ENCODE data around the gene YARS1.
A peak's percentile ranks its signal among the peaks of the same experiment; 100 is the strongest.
"Not testable (repeated sequence)": the region's sequence is repeated elsewhere in the genome, so short reads cannot be mapped to it uniquely, and the experiment has no call there.

The YARS1 gene

GRCh38 chr1:32817815-32818786, 943 bp upstream of the YARS1 start:
- no peak for DNase-seq (ENCODE audit: low read depth in 3 of 3)

DNA sequence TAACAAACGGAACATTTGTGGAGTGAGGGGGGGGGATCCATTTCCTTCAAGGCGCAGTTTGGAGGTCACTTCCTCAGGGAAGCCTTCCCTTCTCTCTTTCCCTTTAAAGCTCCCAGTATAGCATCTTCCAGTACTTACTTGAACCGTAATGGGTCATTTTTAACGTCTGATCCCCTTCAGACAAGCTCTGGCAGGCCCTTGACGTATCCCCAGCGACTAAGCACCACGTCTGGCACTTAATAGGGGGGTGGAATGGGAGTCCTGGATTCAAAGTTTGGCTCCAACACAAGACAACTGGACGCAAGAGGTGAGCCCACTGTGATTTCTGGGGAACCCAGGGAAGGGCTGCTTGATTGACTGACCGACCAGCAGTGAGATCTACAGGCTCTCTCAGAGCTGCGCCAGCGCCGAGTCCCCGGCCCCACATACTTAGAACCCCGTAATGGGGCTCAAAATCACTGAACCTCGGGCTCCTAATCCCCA, 441 bp downstream of the YARS1 start:
- DNase-seq (ENCODE audit: low read depth in 3 of 3) = no peak

DNA sequence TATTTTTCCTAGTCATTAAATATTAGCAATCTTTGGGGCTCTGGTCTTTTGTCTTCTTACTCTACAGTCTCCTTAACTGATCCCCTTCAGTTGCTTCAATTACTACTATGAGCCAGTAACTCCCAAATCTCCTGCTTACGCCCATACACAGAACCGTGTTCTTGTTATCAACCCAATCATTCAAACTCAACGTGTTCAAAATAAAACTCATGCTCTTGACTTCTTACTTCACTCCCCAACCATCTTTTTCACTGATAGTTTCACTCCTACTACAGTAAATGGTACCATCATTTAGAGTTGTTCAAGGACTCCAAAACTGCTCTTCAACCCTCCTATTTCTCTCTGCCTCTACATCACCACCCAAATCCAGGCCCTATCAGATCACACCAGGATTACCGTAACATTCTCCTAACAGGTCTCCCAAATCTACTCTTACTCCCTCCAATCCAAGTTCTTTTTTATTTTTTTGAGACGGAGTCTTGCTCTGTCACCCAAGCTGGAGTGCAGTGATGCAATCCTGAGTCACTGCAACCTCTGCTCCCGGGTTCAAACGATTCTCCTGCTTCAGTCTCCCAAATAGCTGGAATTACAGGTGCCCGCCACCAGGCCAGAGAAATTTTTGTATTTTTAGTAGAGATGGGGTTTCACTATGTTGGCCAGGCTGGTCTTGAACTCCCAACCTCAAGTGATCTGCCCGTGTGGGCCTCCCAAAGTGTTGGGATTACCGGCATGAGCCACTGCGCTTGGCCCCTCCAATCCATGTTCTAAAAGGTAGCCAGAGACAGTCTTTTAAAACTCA, 3.0 kb downstream of the YARS1 start:
- DNase-seq (ENCODE audit: low read depth in 3 of 3) = no peak

DNA sequence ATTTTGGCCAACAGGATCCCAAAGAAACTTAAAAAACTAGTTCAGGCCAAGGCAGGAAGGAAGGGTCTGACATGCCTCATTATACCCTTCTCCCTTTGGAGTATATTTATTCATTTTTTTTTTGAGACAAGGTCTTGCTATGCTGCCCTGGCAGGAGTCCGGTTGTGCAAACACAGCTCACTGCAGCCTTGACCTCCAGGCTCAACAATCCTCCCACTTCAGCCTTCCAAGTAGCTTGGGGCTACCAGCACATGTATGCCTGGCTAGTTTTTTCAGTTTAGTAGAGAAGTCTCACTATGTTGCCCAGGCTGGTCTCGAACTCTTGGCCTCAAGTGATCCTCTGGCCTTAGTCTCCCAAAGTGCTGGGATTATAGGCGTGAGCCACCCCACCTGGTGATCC, 5.2 kb downstream of the YARS1 start:
- DNase-seq (ENCODE audit: low read depth in 3 of 3) = no peak

DNA sequence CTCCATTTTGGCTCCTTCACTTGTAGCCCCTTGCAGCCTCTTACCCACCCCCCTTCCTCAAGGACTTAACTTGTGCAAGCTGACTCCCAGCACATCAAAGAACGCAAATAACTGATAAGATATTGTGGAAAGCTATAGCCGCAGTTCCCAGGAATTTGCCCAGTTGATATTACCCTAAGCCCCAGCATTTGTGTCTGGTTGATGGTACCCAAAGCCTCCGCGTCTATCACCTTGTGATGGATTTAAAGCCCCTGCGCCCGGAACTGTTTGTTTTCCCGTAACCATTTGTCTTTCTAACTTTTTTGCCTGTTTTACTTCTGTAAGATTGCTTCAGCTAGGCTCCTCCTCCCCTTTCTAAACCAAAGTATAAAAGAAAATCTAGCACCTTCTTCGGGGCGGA, 5.9 kb downstream of the YARS1 start:
- no peak for DNase-seq (ENCODE audit: low read depth in 3 of 3)

DNA sequence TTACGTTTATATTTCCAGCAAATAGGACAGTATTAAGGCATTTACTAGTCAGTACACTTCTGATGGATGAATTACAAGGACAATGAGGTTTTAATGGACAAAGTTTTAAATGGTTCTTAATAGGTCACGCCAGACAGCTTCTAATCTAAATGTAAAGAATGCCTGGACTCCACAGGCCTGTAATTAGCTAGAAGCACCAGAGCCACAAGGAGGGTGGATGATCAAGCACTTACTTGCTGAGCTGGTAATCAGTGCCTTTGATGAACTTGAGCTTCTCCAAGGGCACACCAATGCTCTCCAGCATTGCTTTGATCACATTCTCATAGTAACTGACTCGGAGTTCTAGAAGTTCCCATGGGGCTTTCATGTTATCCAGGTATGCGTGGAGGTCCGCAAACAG, 6.8 kb downstream of the YARS1 start:
- no peak for DNase-seq (ENCODE audit: low read depth in 3 of 3)

DNA sequence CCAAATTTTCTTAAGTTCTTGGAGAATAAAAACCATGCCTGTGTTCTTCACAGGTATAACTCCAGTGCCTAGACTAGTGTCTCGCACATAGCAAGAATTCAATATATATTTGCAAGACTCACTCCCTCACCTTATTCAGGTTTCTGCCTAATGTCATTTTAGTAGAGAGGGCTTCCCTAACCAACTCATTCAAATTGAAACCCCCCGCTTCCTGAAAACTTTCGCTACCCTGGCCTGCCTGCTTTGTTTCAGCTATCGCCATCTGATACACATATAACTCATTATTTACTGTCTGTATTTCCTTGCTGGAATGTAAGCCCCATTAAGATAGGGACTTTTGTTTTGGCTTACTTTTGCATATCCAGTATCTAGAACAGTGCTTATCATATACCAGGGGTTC, 8.6 kb downstream of the YARS1 start:
- no peak for DNase-seq (ENCODE audit: low read depth in 3 of 3)

- no peak for DNase-seq (ENCODE audit: low read depth in 3 of 3)
Measured at GRCh38 chr1:32806910-32807523, 10.1 kb downstream of the YARS1 start.

- DNase-seq (ENCODE audit: low read depth in 3 of 3) = no peak
Measured at GRCh38 chr1:32806290-32806689, 10.9 kb downstream of the YARS1 start.

DNA sequence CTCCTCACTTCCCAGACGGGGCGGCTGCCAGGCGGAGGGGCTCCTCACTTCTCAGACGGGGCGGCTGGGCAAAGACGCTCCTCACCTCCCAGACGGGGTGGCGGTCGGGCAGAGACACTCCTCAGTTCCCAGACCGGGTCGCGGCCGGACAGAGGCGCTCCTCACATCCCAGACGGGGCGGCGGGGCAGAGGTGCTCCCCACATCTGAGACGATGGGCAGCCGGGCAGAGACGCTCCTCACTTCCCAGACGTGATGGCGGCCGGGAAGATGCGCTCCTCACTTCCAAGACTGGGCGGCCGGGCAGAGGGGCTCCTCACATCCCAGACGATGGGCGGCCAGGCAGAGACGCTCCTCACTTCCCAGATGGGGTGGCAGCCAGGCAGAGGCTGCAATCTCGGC, 12.7 kb downstream of the YARS1 start:
- DNase-seq (ENCODE audit: low read depth in 3 of 3) = not testable (repeated sequence)

GRCh38 chr1:32801096-32801715, 16.0 kb downstream of the YARS1 start:
- peak in 1 of 3 donors; percentile 22 for DNase-seq (ENCODE audit: low read depth in 3 of 3)

- no peak for DNase-seq (ENCODE audit: low read depth in 3 of 3)
Measured at GRCh38 chr1:32798679-32799416, 18.3 kb downstream of the YARS1 start.

DNA sequence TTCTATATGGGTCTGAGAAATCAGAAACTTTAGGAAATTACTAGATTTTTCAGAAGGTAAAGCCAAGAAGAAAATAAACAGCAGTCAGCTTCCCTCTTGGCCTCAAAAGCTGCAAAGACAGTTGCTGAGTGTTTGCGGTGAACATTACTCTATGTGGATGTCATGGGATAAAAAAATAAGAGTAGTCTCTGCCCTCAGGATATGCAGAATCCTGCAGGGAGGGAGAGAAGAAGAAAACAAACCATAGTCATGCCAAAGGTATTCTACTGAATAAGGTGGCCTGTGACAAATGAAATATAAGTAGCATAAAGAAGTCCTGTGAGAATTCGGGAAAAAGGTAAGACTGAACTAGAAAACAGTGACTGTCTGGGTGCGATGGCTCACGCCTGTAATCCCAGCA, 19.0 kb downstream of the YARS1 start:
- no peak for DNase-seq (ENCODE audit: low read depth in 3 of 3)

- no peak for DNase-seq (ENCODE audit: low read depth in 3 of 3)
Measured at GRCh38 chr1:32797456-32797855, 19.7 kb downstream of the YARS1 start.

GRCh38 chr1:32795763-32796162, 21.4 kb downstream of the YARS1 start:
- not testable (repeated sequence) for DNase-seq (ENCODE audit: low read depth in 3 of 3)

- no peak for DNase-seq (ENCODE audit: low read depth in 3 of 3)
Measured at GRCh38 chr1:32791881-32792280, 25.3 kb downstream of the YARS1 start.

- DNase-seq (ENCODE audit: low read depth in 3 of 3) = not testable (repeated sequence)
Measured at GRCh38 chr1:32789356-32789755, 27.8 kb downstream of the YARS1 start.

GRCh38 chr1:32786856-32787255, 30.3 kb downstream of the YARS1 start:
- DNase-seq (ENCODE audit: low read depth in 3 of 3) = no peak

GRCh38 chr1:32784817-32785216, 32.3 kb downstream of the YARS1 start:
- DNase-seq (ENCODE audit: low read depth in 3 of 3) = no peak

- DNase-seq (ENCODE audit: low read depth in 3 of 3) = no peak
Measured at GRCh38 chr1:32783851-32784250, 33.3 kb downstream of the YARS1 start.

- DNase-seq (ENCODE audit: low read depth in 3 of 3) = no peak
Measured at GRCh38 chr1:32782086-32782485, 35.1 kb downstream of the YARS1 start.

All from stimulated activated CD4-positive, alpha-beta T cell treated with anti-CD3 and anti-CD28 coated beads, TNF-alpha, amount 100 ng/mL, for 48 hours (primary cell).